ENCODE measurements around the gene CANT1. TPM values are rescaled to one million over a fixed set of nuclear protein-coding genes. Genes with fewer than 3 reads are reported as not detected.

The CANT1 gene
- total RNA-seq, 1 experiment from 2014 or later: 97.1 TPM

DNA sequence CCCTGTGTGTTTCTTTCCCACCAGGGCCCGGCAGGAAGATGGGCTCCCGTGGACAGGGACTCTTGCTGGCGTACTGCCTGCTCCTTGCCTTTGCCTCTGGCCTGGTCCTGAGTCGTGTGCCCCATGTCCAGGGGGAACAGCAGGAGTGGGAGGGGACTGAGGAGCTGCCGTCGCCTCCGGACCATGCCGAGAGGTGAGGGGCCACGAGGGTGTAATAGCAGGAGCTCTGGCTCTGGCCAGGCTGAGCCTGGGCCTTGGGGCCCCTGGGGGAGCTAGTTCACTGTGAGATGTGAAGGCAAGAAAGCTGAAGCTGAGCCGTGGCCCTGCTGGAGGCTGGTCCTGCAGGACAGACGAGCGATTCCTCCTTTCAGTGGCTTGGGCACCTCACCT lies 34.4 kb upstream of the CANT1 start:
- Histone ChIP-seq H3K79me2 (ENCODE audit: insufficient read depth, low read length) (no peaks in the 10 kb centered on the region), H3K4me3 (replicated peaks in 1 of 2; ENCODE audit: low read depth in 1 of 2, low read length in 2 of 2) (no peak overlapping the region), H4K20me1 (ENCODE audit: insufficient read depth) (no peaks in the 10 kb centered on the region), H3K9ac (ENCODE audit: low read length) (no peak overlapping the region), H3K4me2 (ENCODE audit: low read length) (no peak overlapping the region), H2AFZ (ENCODE audit: low read depth, low read length, poor library complexity, severe bottlenecking) (no peak overlapping the region), H3K9me3 (ENCODE audit: control insufficient read depth in 1 of 2, insufficient read depth in 1 of 2, low read depth in 1 of 2, low read length in 2 of 2) (no peaks in the 10 kb centered on the region), H3K27ac (ENCODE audit: low read depth, low read length) (no peak overlapping the region), H3K9me2 (ENCODE audit: insufficient read depth) (no peaks in the 10 kb centered on the region), H3K36me3 (ENCODE audit: control insufficient read depth in 1 of 2, insufficient read depth in 2 of 2, low read length in 2 of 2) (no peaks in the 10 kb centered on the region), H3K4me1 (ENCODE audit: control insufficient read depth in 1 of 2, insufficient read depth in 2 of 2, low read length in 2 of 2) (peaks cover 0 to 13% of the 10 kb centered on the region in 2 experiments; a peak in 3 of 4 replicates), H3K27me3 (ENCODE audit: insufficient read depth, low read length) (no peaks in the 10 kb centered on the region)
- CTCF ChIA-PET: interaction anchor here (1.0 to 3.2 kb wide), 5 partner anchors 12 to 348 kb away, joined by 4 to 44 read pairs (median 16); partner anchors contain the start of gene ENGASE
- intact Hi-C loops (cut with micrococcal nuclease): loop anchor here (2.0 kb wide), 1 partner anchor 17 kb away; no protein-coding TSS in a partner anchor
- RAD21 ChIA-PET (ENCODE audit: low non-redundant PET in 1 of 2, low total read pairs in 2 of 2, uncharacterized antibody in 2 of 2, unreplicated experiment in 2 of 2): no interaction called here
- ATAC-seq (no peak), DNase-seq (ENCODE audit: low read depth, low spot score) (no peak)
- BruUV-seq (replicated peaks): no TSS peak
- POLR2A ChIA-PET: no interaction called here
- TF ChIP-seq, protein P1, sequence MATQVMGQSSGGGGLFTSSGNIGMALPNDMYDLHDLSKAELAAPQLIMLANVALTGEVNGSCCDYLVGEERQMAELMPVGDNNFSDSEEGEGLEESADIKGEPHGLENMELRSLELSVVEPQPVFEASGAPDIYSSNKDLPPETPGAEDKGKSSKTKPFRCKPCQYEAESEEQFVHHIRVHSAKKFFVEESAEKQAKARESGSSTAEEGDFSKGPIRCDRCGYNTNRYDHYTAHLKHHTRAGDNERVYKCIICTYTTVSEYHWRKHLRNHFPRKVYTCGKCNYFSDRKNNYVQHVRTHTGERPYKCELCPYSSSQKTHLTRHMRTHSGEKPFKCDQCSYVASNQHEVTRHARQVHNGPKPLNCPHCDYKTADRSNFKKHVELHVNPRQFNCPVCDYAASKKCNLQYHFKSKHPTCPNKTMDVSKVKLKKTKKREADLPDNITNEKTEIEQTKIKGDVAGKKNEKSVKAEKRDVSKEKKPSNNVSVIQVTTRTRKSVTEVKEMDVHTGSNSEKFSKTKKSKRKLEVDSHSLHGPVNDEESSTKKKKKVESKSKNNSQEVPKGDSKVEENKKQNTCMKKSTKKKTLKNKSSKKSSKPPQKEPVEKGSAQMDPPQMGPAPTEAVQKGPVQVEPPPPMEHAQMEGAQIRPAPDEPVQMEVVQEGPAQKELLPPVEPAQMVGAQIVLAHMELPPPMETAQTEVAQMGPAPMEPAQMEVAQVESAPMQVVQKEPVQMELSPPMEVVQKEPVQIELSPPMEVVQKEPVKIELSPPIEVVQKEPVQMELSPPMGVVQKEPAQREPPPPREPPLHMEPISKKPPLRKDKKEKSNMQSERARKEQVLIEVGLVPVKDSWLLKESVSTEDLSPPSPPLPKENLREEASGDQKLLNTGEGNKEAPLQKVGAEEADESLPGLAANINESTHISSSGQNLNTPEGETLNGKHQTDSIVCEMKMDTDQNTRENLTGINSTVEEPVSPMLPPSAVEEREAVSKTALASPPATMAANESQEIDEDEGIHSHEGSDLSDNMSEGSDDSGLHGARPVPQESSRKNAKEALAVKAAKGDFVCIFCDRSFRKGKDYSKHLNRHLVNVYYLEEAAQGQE (IDR thresholded peaks at IDR 0.05; ENCODE audit: low read depth): no peak
- TF ChIP-seq, protein P2, sequence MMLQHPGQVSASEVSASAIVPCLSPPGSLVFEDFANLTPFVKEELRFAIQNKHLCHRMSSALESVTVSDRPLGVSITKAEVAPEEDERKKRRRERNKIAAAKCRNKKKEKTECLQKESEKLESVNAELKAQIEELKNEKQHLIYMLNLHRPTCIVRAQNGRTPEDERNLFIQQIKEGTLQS (IDR thresholded peaks at IDR 0.05): no peak
- TF ChIP-seq POLR2A (IDR thresholded peaks at IDR 0.05; ENCODE audit: borderline replicate concordance, extremely low read depth, insufficient read depth, insufficient read length): no peak
- TF ChIP-seq, protein P3, sequence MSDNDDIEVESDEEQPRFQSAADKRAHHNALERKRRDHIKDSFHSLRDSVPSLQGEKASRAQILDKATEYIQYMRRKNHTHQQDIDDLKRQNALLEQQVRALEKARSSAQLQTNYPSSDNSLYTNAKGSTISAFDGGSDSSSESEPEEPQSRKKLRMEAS (IDR thresholded peaks at IDR 0.05): no peak
- TF ChIP-seq CEBPB (IDR thresholded peaks at IDR 0.05; ENCODE audit: low read depth): no peak
- TF ChIP-seq JUND (IDR thresholded peaks at IDR 0.05): no peak
- TF ChIP-seq EZH2phosphoT487 (IDR thresholded peaks at IDR 0.05; ENCODE audit: borderline replicate concordance): no peak
- no peak for TF ChIP-seq EZH2 (IDR thresholded peaks at IDR 0.05)

Data from HCT116 (cell line).